CD4-positive, alpha-beta memory T cell (primary cell): ENCODE measurements around the gene HCFC1. TPM values are rescaled to one million over a fixed set of nuclear protein-coding genes. Genes with fewer than 3 reads are reported as not detected.

ENCODE experiments used
- CTCF ChIA-PET: fragments of 350-600 bp; sonication (Branson Sonifier 250); formaldehyde crosslinking; loops from one replicate; lab custom pipeline; 2021; ENCODE audit warnings: inconsistent platforms; ENCODE audit not compliant: partially characterized antibody; lab: Charles Lee
- POLR2A ChIA-PET: fragments of 350-600 bp; sonication (Branson Sonifier 250); formaldehyde crosslinking; loops from one replicate; lab custom pipeline; 2021; ENCODE audit not compliant: partially characterized antibody; lab: Charles Lee
- DNase-seq, 5 donors: peaks; one replicate each; pipeline versions ENCODE4 v3.0.0 to v3.0.0-alpha.2; 2020 to 2022; ENCODE audit warnings: mixed read lengths in 1 of 5
- H3K27ac ChIP-seq: one replicate; pipeline ENCODE4 v1.7.0; 2013; ENCODE audit warnings: low read depth, low read length
- H3K27me3 ChIP-seq: 2 replicates; pipeline ENCODE4 v1.7.0; 2013; ENCODE audit warnings: mild to moderate bottlenecking, low read length, moderate library complexity; ENCODE audit not compliant: insufficient read depth
- H3K36me3 ChIP-seq: 2 replicates; pipeline ENCODE4 v1.7.0; 2013; ENCODE audit warnings: mild to moderate bottlenecking, low read length, moderate library complexity; ENCODE audit not compliant: insufficient read depth
- H3K4me1 ChIP-seq: 2 replicates; pipeline ENCODE4 v1.7.0; 2013; ENCODE audit warnings: mild to moderate bottlenecking, low read length, moderate library complexity; ENCODE audit not compliant: insufficient read depth
- H3K4me3 ChIP-seq, 2 donors: one replicate each; pipeline ENCODE4 v1.7.0; 2013; ENCODE audit warnings: low read length in 2 of 2, mild to moderate bottlenecking in 1 of 2
- H3K9me3 ChIP-seq, 2 donors: one replicate each; pipeline ENCODE4 v1.7.0; 2013; ENCODE audit warnings: low read length in 2 of 2, control low read depth in 1 of 2; ENCODE audit not compliant: control insufficient read depth in 1 of 2
- H3K27ac Mint-ChIP-seq, 7 donors: one replicate each; pipeline ENCODE4 v1.8.0; 2020 to 2021; ENCODE audit warnings: mixed read lengths in 7 of 7, mild to moderate bottlenecking in 6 of 7, inconsistent platforms in 3 of 7, moderate library complexity in 3 of 7
- H3K27me3 Mint-ChIP-seq, 2 donors: one replicate each; pipeline ENCODE4 v1.8.0; 2020 to 2021; ENCODE audit warnings: mixed read lengths in 2 of 2
- H3K36me3 Mint-ChIP-seq, 2 donors: one replicate each; pipeline ENCODE4 v1.8.0; 2020 to 2021; ENCODE audit warnings: mixed read lengths in 2 of 2, inconsistent platforms in 1 of 2, mild to moderate bottlenecking in 1 of 2
- H3K4me1 Mint-ChIP-seq, 4 donors: one replicate each; pipeline ENCODE4 v1.8.0; 2020 to 2021; ENCODE audit warnings: mixed read lengths in 4 of 4, mild to moderate bottlenecking in 1 of 4
- H3K4me3 Mint-ChIP-seq, 8 donors: one replicate each; pipeline ENCODE4 v1.8.0; 2020 to 2021; ENCODE audit warnings: mixed read lengths in 8 of 8, mild to moderate bottlenecking in 7 of 8, moderate library complexity in 6 of 8, inconsistent platforms in 3 of 8
- H3K9me3 Mint-ChIP-seq, 8 donors: one replicate each; pipeline ENCODE4 v1.8.0; 2020 to 2021; ENCODE audit warnings: mixed read lengths in 8 of 8, mild to moderate bottlenecking in 5 of 8, inconsistent platforms in 3 of 8, moderate library complexity in 1 of 8
- intact Hi-C: fragments of 100-400 bp; cut with micrococcal nuclease; formaldehyde crosslinking; loops from one replicate; pipeline ENCODE4 v1.15.1; 2023
- polyA plus RNA-seq, 2 donors: library from polyadenylated mRNA; unstranded; fragments of 300-500 nt; fragmentation: Illumina TruSeq; gene quantifications; one replicate each; pipeline ENCODE4 v1.2.3, GENCODE V29; 2021
- total RNA-seq, 2 experiments: library from RNA; stranded (reverse); gene quantifications; one replicate each; pipeline ENCODE4 v1.2.3, GENCODE V29; 2021

The HCFC1 gene
- total and polyA plus RNA-seq, 4 experiments from 2014 or later: 1.6 to 53.4 (median 33.7) TPM

- Mint-ChIP-seq H3K4me1 (peaks cover 8 to 70% (median 38%) of the 10 kb centered on the region in 4 donors), H3K36me3 (peaks cover 9 to 33% of the 10 kb centered on the region in 2 donors), H3K27ac (peak overlapping the region; percentile 62 to 99 (median 95)), H3K9me3 (no peaks in the 10 kb centered on the region), H3K27me3 (no peaks in the 10 kb centered on the region), H3K4me3 (peak overlapping the region; percentile 86 to 96 (median 95))
- H3K27ac ChIP-seq: peak overlapping the region; percentile 98
- ChIA-PET CTCF (interaction anchor here (0.7 to 14.9 kb wide), 9 partner anchors 11 to 109 kb away, joined by 3 to 290 read pairs (median 3); partner anchors contain the start of genes HCFC1, NAA10 and RENBP), POLR2A (interaction anchor here (1.1 to 20.6 kb wide), 4 partner anchors 14 to 47 kb away, joined by 6 to 447 read pairs (median 199); partner anchors contain the start of genes AVPR2, HCFC1, NAA10 and RENBP)
- H3K4me1 ChIP-seq: peaks cover 32% of the 10 kb centered on the region
- no peaks in the 10 kb centered on the region for H3K27me3 ChIP-seq
- peak overlapping the region; percentile 17 to 72 for H3K4me3 ChIP-seq
- H3K36me3 ChIP-seq: peaks cover 17% of the 10 kb centered on the region
- no peaks in the 10 kb centered on the region for H3K9me3 ChIP-seq
- intact Hi-C loops: no loop called here
- DNase-seq: no peak
Observed at GRCh38 chrX:153922932-153923857, 48.4 kb downstream of the HCFC1 start.

- Histone ChIP-seq H3K27ac (peak overlapping the region; percentile 15), H3K27me3 (no peaks in the 10 kb centered on the region), H3K9me3 (no peaks in the 10 kb centered on the region), H3K36me3 (peaks cover 21% of the 10 kb centered on the region), H3K4me1 (peaks cover 32% of the 10 kb centered on the region), H3K4me3 (no peak overlapping the region)
- no peaks in the 10 kb centered on the region for H3K9me3 Mint-ChIP-seq
- DNase-seq: no peak
- peak overlapping the region; percentile 18 to 99 (median 64) for H3K27ac Mint-ChIP-seq
- CTCF ChIA-PET: interaction anchor here (1.2 to 14.9 kb wide), 5 partner anchors 13 to 64 kb away, joined by 3 to 290 read pairs (median 6); partner anchors contain the start of genes HCFC1, NAA10 and RENBP
- intact Hi-C loops: no loop called here
- no peaks in the 10 kb centered on the region for H3K27me3 Mint-ChIP-seq
- H3K4me1 Mint-ChIP-seq: peaks cover 8 to 58% (median 30%) of the 10 kb centered on the region in 4 donors
- H3K4me3 Mint-ChIP-seq: peak overlapping the region; percentile 86 to 96 (median 95)
- POLR2A ChIA-PET: interaction anchor here (1.1 to 20.6 kb wide), 4 partner anchors 13 to 48 kb away, joined by 6 to 447 read pairs (median 199); partner anchors contain the start of genes AVPR2, HCFC1, NAA10 and RENBP
- peaks cover 9 to 38% of the 10 kb centered on the region in 2 donors for H3K36me3 Mint-ChIP-seq
Observed at GRCh38 chrX:153921511-153922446, 49.8 kb downstream of the HCFC1 start.

- Mint-ChIP-seq H3K4me1 (peaks cover 9 to 52% (median 29%) of the 10 kb centered on the region in 4 donors), H3K9me3 (no peaks in the 10 kb centered on the region), H3K4me3 (no peak overlapping the region), H3K27me3 (no peaks in the 10 kb centered on the region), H3K27ac (no peak overlapping the region), H3K36me3 (peaks cover 14 to 40% of the 10 kb centered on the region in 2 donors)
- H3K4me3 ChIP-seq: no peak overlapping the region
- no peak for DNase-seq
- peaks cover 21% of the 10 kb centered on the region for H3K36me3 ChIP-seq
- POLR2A ChIA-PET: interaction anchor here (1.8 to 20.6 kb wide), 3 partner anchors 12 to 47 kb away, joined by 5 to 447 read pairs (median 222); partner anchors contain the start of genes AVPR2, NAA10 and RENBP
- peaks cover 32% of the 10 kb centered on the region for H3K4me1 ChIP-seq
- CTCF ChIA-PET: interaction anchor here (14.9 kb wide), 1 partner anchor 25 kb away, joined by 290 read pairs; the partner anchor contains the start of gene RENBP
- no peaks in the 10 kb centered on the region for H3K9me3 ChIP-seq
- H3K27ac ChIP-seq: no peak overlapping the region
- intact Hi-C loops: no loop called here
- no peaks in the 10 kb centered on the region for H3K27me3 ChIP-seq
Observed at GRCh38 chrX:153921070-153921469, 50.5 kb downstream of the HCFC1 start.

GRCh38 chrX:153920546-153920945 lies 51.1 kb downstream of the HCFC1 start:
- intact Hi-C loops: no loop called here
- Mint-ChIP-seq H3K36me3 (peaks cover 19 to 43% of the 10 kb centered on the region in 2 donors), H3K9me3 (no peaks in the 10 kb centered on the region), H3K27ac (peak overlapping the region in 1 of 7 donors; percentile 47), H3K4me1 (peaks cover 10 to 50% (median 28%) of the 10 kb centered on the region in 4 donors), H3K27me3 (no peaks in the 10 kb centered on the region), H3K4me3 (no peak overlapping the region)
- H3K4me3 ChIP-seq: no peak overlapping the region
- ChIA-PET POLR2A (interaction anchor here (0.9 to 20.6 kb wide), 5 partner anchors 11 to 48 kb away, joined by 3 to 447 read pairs (median 5); partner anchors contain the start of genes AVPR2, NAA10 and RENBP), CTCF (interaction anchor here (14.9 kb wide), 1 partner anchor 26 kb away, joined by 290 read pairs; the partner anchor contains the start of gene RENBP)
- peaks cover 21% of the 10 kb centered on the region for H3K36me3 ChIP-seq
- no peaks in the 10 kb centered on the region for H3K27me3 ChIP-seq
- H3K4me1 ChIP-seq: peaks cover 32% of the 10 kb centered on the region
- no peak for DNase-seq
- H3K9me3 ChIP-seq: no peaks in the 10 kb centered on the region
- H3K27ac ChIP-seq: no peak overlapping the region

- no peaks in the 10 kb centered on the region for H3K9me3 Mint-ChIP-seq
- intact Hi-C loops: no loop called here
- peaks cover 21% of the 10 kb centered on the region for H3K36me3 ChIP-seq
- ChIA-PET CTCF (interaction anchor here (2.8 kb wide), 1 partner anchor 28 kb away, joined by 13 read pairs; no protein-coding TSS in a partner anchor), POLR2A (interaction anchor here (1.7 to 20.6 kb wide), 4 partner anchors 9 to 49 kb away, joined by 5 to 447 read pairs (median 114); partner anchors contain the start of genes AVPR2, NAA10 and RENBP)
- DNase-seq: no peak
- H3K27me3 Mint-ChIP-seq: no peaks in the 10 kb centered on the region
- H3K36me3 Mint-ChIP-seq: peaks cover 19 to 39% of the 10 kb centered on the region in 2 donors
- no peak overlapping the region for H3K4me3 ChIP-seq
- no peaks in the 10 kb centered on the region for H3K9me3 ChIP-seq
- peak overlapping the region in 1 of 8 donors; percentile 36 for H3K4me3 Mint-ChIP-seq
- H3K27ac Mint-ChIP-seq: peak overlapping the region in 1 of 7 donors; percentile 27
- no peak overlapping the region for H3K27ac ChIP-seq
- peaks cover 32% of the 10 kb centered on the region for H3K4me1 ChIP-seq
- H3K27me3 ChIP-seq: no peaks in the 10 kb centered on the region
- peaks cover 10 to 37% (median 21%) of the 10 kb centered on the region in 4 donors for H3K4me1 Mint-ChIP-seq
Observed at GRCh38 chrX:153919281-153919680, 52.3 kb downstream of the HCFC1 start.

GRCh38 chrX:153917869-153918268 lies 53.7 kb downstream of the HCFC1 start:
- CTCF ChIA-PET: interaction anchor here (2.8 kb wide), 1 partner anchor 29 kb away, joined by 13 read pairs; no protein-coding TSS in a partner anchor
- POLR2A ChIA-PET: interaction anchor here (0.7 to 20.6 kb wide), 4 partner anchors 9 to 26 kb away, joined by 3 to 447 read pairs (median 114); partner anchors contain the start of genes ARHGAP4, AVPR2, NAA10 and RENBP
- no peak for DNase-seq
- H3K36me3 ChIP-seq: peaks cover 27% of the 10 kb centered on the region
- peak overlapping the region in 1 of 8 donors; percentile 17 for H3K4me3 Mint-ChIP-seq
- H3K27ac Mint-ChIP-seq: peak overlapping the region in 2 of 7 donors; percentile 60 to 79
- no peaks in the 10 kb centered on the region for H3K27me3 Mint-ChIP-seq
- no peak overlapping the region for H3K27ac ChIP-seq
- H3K4me3 ChIP-seq: no peak overlapping the region
- H3K9me3 ChIP-seq: no peaks in the 10 kb centered on the region
- H3K9me3 Mint-ChIP-seq: no peaks in the 10 kb centered on the region
- H3K4me1 ChIP-seq: peaks cover 20% of the 10 kb centered on the region
- no peaks in the 10 kb centered on the region for H3K27me3 ChIP-seq
- intact Hi-C loops: no loop called here
- H3K4me1 Mint-ChIP-seq: peaks cover 9 to 23% (median 11%) of the 10 kb centered on the region in 4 donors
- peaks cover 22 to 38% of the 10 kb centered on the region in 2 donors for H3K36me3 Mint-ChIP-seq
